H1 (cell line): Measurements from ENCODE around the gene ZBED5. TPM values are rescaled to one million over a fixed set of nuclear protein-coding genes. Genes with fewer than 3 reads are reported as not detected.

Source experiments
- CTCF ChIA-PET: fragments of 300-600 bp; sonication (Branson Sonifier 250); formaldehyde crosslinking; loops from one replicate; lab custom pipeline; 2021; ENCODE audit not compliant: partially characterized antibody; lab: Charles Lee
- POLR2A ChIA-PET: fragments of 300-600 bp; sonication (Branson Sonifier 250); formaldehyde crosslinking; loops from one replicate; lab custom pipeline; 2021; ENCODE audit warnings: inconsistent platforms; ENCODE audit not compliant: partially characterized antibody; lab: Charles Lee
- DNase-seq, 2 experiments: peaks; one replicate each; pipeline versions ENCODE4 v3.0.0 to v3.0.0-alpha.2; 2010 to 2022; ENCODE audit warnings: low spot score in 2 of 2, low read depth in 1 of 2, mixed read lengths in 1 of 2
- FAIRE-seq: peaks from 2 replicates; lab custom pipeline; 2011; peaks lifted over from hg19 to GRCh38; lab: Jason Lieb, UNC
- H2AFZ ChIP-seq: 2 replicates; pipeline ENCODE4 v1.8.1; 2012; ENCODE audit warnings: low read length, inconsistent platforms
- H2AK5ac ChIP-seq: 2 replicates; pipeline ENCODE4 v1.6.1; 2013; ENCODE audit warnings: low read depth, low read length
- H2BK120ac ChIP-seq: replicated peaks from 2 replicates; pipeline ENCODE3; 2013; ENCODE audit warnings: low read depth, low read length, inconsistent platforms
- H2BK12ac ChIP-seq: 2 replicates; pipeline ENCODE4 v1.6.1; 2013; ENCODE audit warnings: low read depth, low read length
- H2BK15ac ChIP-seq: 2 replicates; pipeline ENCODE4 v1.6.1; 2013; ENCODE audit warnings: low read length
- H2BK20ac ChIP-seq: 2 replicates; pipeline ENCODE4 v1.6.1; 2013; ENCODE audit warnings: low read length
- H2BK5ac ChIP-seq: 2 replicates; pipeline ENCODE4 v1.6.1; 2013; ENCODE audit warnings: low read depth, low read length
- H3K14ac ChIP-seq: 2 replicates; pipeline ENCODE4 v1.6.1; 2013; ENCODE audit warnings: inconsistent platforms; ENCODE audit not compliant: insufficient read length
- H3K18ac ChIP-seq: 2 replicates; pipeline ENCODE4 v1.6.1; 2013; ENCODE audit warnings: low read length; ENCODE audit errors: extremely low read depth
- H3K23ac ChIP-seq: 2 replicates; pipeline ENCODE4 v1.6.1; 2013; ENCODE audit warnings: inconsistent platforms; ENCODE audit not compliant: insufficient read length
- H3K23me2 ChIP-seq: 2 replicates; pipeline ENCODE4 v1.6.1; 2013; ENCODE audit warnings: low read depth, low read length
- H3K27ac ChIP-seq: 2 replicates; pipeline ENCODE4 v1.6.1; 2011; ENCODE audit warnings: low read depth, low read length, inconsistent platforms
- H3K27me3 ChIP-seq, 4 experiments: replicated peaks in 1 of 4; 1 replicate in 1 of 4; 2 replicates in 3 of 4; pipeline versions ENCODE4 v1.6.1 to v1.8.1; 2011 to 2013; ENCODE audit warnings: low read length in 3 of 4, mild to moderate bottlenecking in 3 of 4, inconsistent platforms in 2 of 4, mixed read lengths in 2 of 4, moderate library complexity in 1 of 4; ENCODE audit not compliant: control insufficient read depth in 3 of 4, insufficient read depth in 3 of 4; ENCODE audit errors: extremely low read depth in 1 of 4
- H3K36me3 ChIP-seq, 4 experiments: 2 replicates each; pipeline versions ENCODE4 v1.6.1 to v1.8.1; 2011 to 2013; ENCODE audit warnings: mild to moderate bottlenecking in 4 of 4, low read length in 3 of 4, moderate library complexity in 2 of 4, control low read depth in 1 of 4, inconsistent platforms in 1 of 4; ENCODE audit not compliant: insufficient read depth in 4 of 4, control insufficient read depth in 2 of 4
- H3K4ac ChIP-seq: replicated peaks from 2 replicates; pipeline ENCODE3; 2013; ENCODE audit warnings: low read length, low read depth, mixed read lengths, inconsistent platforms; ENCODE audit not compliant: insufficient read length
- H3K4me1 ChIP-seq, 4 experiments: replicated peaks in 1 of 4; 1 replicate in 1 of 4; 2 replicates in 3 of 4; pipeline versions ENCODE4 v1.6.1 to v1.8.1; 2011 to 2013; ENCODE audit warnings: low read length in 3 of 4, inconsistent platforms in 2 of 4, mixed read lengths in 1 of 4; ENCODE audit not compliant: insufficient read depth in 4 of 4, control insufficient read depth in 3 of 4
- H3K4me2 ChIP-seq, 2 experiments: 2 replicates each; pipeline versions ENCODE4 v1.6.1 to v1.8.1; 2011 to 2013; ENCODE audit warnings: low read depth in 2 of 2, low read length in 2 of 2, control low read depth in 1 of 2, inconsistent platforms in 1 of 2, mild to moderate bottlenecking in 1 of 2; ENCODE audit not compliant: insufficient read depth in 1 of 2
- H3K4me3 ChIP-seq, 4 experiments: fragments of 200-600, 300-600 bp in 1 of 4; sonication (generic), shearing (Covaris generic), sonication (Bioruptor Twin) in 1 of 4; 2 replicates each; pipeline versions ENCODE4 v1.5.1 to v1.8.1; 2011 to 2016; ENCODE audit warnings: low read length in 4 of 4, low read depth in 3 of 4, control low read depth in 2 of 4, inconsistent platforms in 2 of 4, mild to moderate bottlenecking in 2 of 4, mixed read lengths in 1 of 4, moderate library complexity in 1 of 4; ENCODE audit not compliant: insufficient read depth in 2 of 4; ENCODE audit errors: extremely low read depth in 1 of 4
- H3K56ac ChIP-seq: replicated peaks from 2 replicates; pipeline ENCODE3; 2013; ENCODE audit warnings: low read depth, mild to moderate bottlenecking, mixed read lengths, low read length, inconsistent platforms; ENCODE audit not compliant: insufficient read length
- H3K79me1 ChIP-seq: 2 replicates; pipeline ENCODE4 v1.6.1; 2013; ENCODE audit warnings: low read depth, low read length, control low read depth
- H3K79me2 ChIP-seq, 2 experiments: 2 replicates each; pipeline versions ENCODE4 v1.6.1 to v1.8.1; 2012 to 2013; ENCODE audit warnings: low read length in 2 of 2, mild to moderate bottlenecking in 2 of 2, inconsistent platforms in 1 of 2; ENCODE audit not compliant: insufficient read depth in 2 of 2, control insufficient read depth in 1 of 2
- H3K9ac ChIP-seq, 4 experiments: replicated peaks in 1 of 4; 1 replicate in 1 of 4; 2 replicates in 3 of 4; pipeline versions ENCODE4 v1.6.1 to v1.8.1; 2011 to 2013; ENCODE audit warnings: low read depth in 3 of 4, low read length in 3 of 4, control low read depth in 2 of 4, mild to moderate bottlenecking in 2 of 4, moderate library complexity in 2 of 4, inconsistent platforms in 1 of 4; ENCODE audit errors: extremely low read depth in 1 of 4
- H3K9me3 ChIP-seq, 2 experiments: 2 replicates each; pipeline versions ENCODE4 v1.6.1 to v1.8.1; 2012 to 2013; ENCODE audit warnings: mild to moderate bottlenecking in 2 of 2, moderate library complexity in 2 of 2, control low read depth in 1 of 2, inconsistent platforms in 1 of 2, low read depth in 1 of 2, low read length in 1 of 2, mixed read lengths in 1 of 2; ENCODE audit not compliant: insufficient read depth in 2 of 2
- H4K20me1 ChIP-seq, 2 experiments: replicated peaks in 1 of 2; 2 replicates each; pipeline versions ENCODE3 to v1.8.1; 2011 to 2013; ENCODE audit warnings: inconsistent platforms in 2 of 2, low read length in 2 of 2, mild to moderate bottlenecking in 1 of 2; ENCODE audit not compliant: insufficient read depth in 2 of 2, control insufficient read depth in 1 of 2
- H4K5ac ChIP-seq: 2 replicates; pipeline ENCODE4 v1.6.1; 2013; ENCODE audit warnings: low read length, low read depth, mixed read lengths, inconsistent platforms; ENCODE audit not compliant: insufficient read length
- H4K8ac ChIP-seq: 2 replicates; pipeline ENCODE4 v1.8.0; 2013; ENCODE audit warnings: mild to moderate bottlenecking, moderate library complexity, low read length, inconsistent platforms; ENCODE audit not compliant: insufficient read depth; ENCODE audit errors: extremely low read depth
- H4K91ac ChIP-seq: replicated peaks from 2 replicates; pipeline ENCODE3; 2013; ENCODE audit warnings: low read length, mixed read lengths, inconsistent platforms; ENCODE audit not compliant: insufficient read length
- SIX5 ChIP-seq: IDR thresholded peaks from 2 replicates; pipeline ENCODE4 v1.6.1; 2011; ENCODE audit warnings: mild to moderate bottlenecking, low read depth, low read length
- polyA plus RNA-seq, 7 experiments: library from polyadenylated mRNA; depleted of rRNA in 3 of 7; stranded (reverse) in 5 of 7; unstranded in 2 of 7; fragments of >200 nt in 5 of 7; fragments of 200-250 nt in 2 of 7; gene quantifications; 1 replicate in 5 of 7; 2 replicates in 1 of 7; 4 replicates in 1 of 7; pipeline versions ENCODE4 v1.2.1 to v1.2.3, GENCODE V29; 2011 to 2013; ENCODE audit warnings: missing spikeins in 2 of 7, mixed read lengths in 2 of 7
- total RNA-seq: library from RNA; stranded (reverse); fragmentation: NEBNext Ultra II Directional; extraction: Animal tissue kit (Norgen Biotek cat#: 25700); gene quantifications from 2 replicates; pipeline ENCODE4 v1.2.1, GENCODE V29; 2021

ZBED5 gene
- total and polyA plus RNA-seq, 2 of the 8 experiments (the other 6 are each of a cell fraction or from before 2014, with no cell fraction given): 54.2 to 94.7 TPM

DNA sequence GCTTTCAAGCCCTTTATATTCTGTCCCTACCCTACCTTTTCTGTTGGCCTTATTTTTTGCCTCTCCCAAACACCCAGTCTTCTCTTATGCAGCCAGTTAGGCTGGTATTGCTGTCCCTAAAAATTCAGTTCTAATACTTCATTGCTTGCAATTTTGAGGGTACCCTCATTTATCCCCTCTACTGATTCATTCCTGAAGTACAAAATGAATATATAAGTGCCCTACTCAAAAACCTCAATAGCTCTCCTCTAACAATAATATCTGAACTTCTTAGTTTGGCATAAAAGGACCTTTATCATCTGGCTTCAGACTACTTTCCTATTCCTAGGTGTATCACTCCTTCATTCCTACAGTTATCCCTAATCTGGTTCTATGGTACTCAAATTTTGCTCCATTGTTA is 43.9 kb downstream of the ZBED5 start:
- peaks cover 5% of the 10 kb centered on the region for H3K23me2 ChIP-seq
- no peaks in the 10 kb centered on the region for H4K20me1 ChIP-seq
- H3K36me3 ChIP-seq: no peaks in the 10 kb centered on the region
- DNase-seq (no peak), FAIRE-seq (no peak)
- no peak overlapping the region for H3K14ac ChIP-seq
- H4K91ac ChIP-seq: no peak overlapping the region
- H3K4ac ChIP-seq: no peak overlapping the region
- H3K56ac ChIP-seq: no peak overlapping the region
- TF ChIP-seq SIX5: no peak
- no peak overlapping the region for H3K23ac ChIP-seq
- H2AK5ac ChIP-seq: no peak overlapping the region
- no peak overlapping the region for H3K4me3 ChIP-seq
- H2AFZ ChIP-seq: no peak overlapping the region
- no peak overlapping the region for H2BK12ac ChIP-seq
- H4K5ac ChIP-seq: no peak overlapping the region
- no peak overlapping the region for H2BK15ac ChIP-seq
- no peak overlapping the region for H3K27ac ChIP-seq
- no peak overlapping the region for H3K18ac ChIP-seq
- H4K8ac ChIP-seq: no peak overlapping the region
- H3K4me1 ChIP-seq: peaks cover 0 to 5% (median 2%) of the 10 kb centered on the region in 4 experiments; a peak in 2 of 7 replicates
- no peaks in the 10 kb centered on the region for H3K9me3 ChIP-seq
- H2BK120ac ChIP-seq: no peak overlapping the region
- no peak overlapping the region for H2BK20ac ChIP-seq
- CTCF ChIA-PET: interaction anchor here (0.9 to 1.0 kb wide), 2 partner anchors 21 to 111 kb away, joined by 3 read pairs; no protein-coding TSS in a partner anchor
- no peak overlapping the region for H3K4me2 ChIP-seq
- no peak overlapping the region for H2BK5ac ChIP-seq
- no peak overlapping the region for H3K9ac ChIP-seq
- POLR2A ChIA-PET: interaction anchor here (0.7 to 20.1 kb wide), 2 partner anchors 18 to 1095 kb away, joined by 3 to 595 read pairs; partner anchors contain the start of gene EIF4G2
- no peaks in the 10 kb centered on the region for H3K27me3 ChIP-seq
- no peaks in the 10 kb centered on the region for H3K79me2 ChIP-seq
- H3K79me1 ChIP-seq: peaks cover 2% of the 10 kb centered on the region; the same call in 1 of the 2 replicates
